Measurements from ENCODE around the gene DENND1B.
"Not testable (repeated sequence)": the region's sequence is repeated elsewhere in the genome, so short reads cannot be mapped to it uniquely, and the experiment has no call there.

The DENND1B gene

DNA sequence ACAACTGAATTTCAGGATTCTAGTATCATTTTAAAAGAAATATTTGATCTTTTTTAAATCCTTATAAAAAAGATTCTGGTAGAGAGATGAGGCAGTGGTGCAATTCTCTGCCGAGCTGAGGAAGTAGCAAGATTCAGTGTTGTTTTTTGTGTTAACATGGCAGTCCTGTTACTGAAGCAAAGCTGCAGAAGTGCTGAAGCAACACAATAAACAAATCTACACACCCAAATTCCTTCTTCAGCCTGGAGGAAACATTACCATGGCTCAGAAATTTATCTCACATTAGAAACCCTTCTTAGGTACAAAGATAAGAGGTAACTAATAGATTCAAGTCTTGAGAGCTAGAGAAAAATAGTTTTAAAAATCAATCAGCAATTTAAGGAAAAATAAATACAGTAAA lies 216.0 kb downstream of the DENND1B start:
- no peak for DNase-seq (ENCODE audit: low read depth in 2 of 2)

DNA sequence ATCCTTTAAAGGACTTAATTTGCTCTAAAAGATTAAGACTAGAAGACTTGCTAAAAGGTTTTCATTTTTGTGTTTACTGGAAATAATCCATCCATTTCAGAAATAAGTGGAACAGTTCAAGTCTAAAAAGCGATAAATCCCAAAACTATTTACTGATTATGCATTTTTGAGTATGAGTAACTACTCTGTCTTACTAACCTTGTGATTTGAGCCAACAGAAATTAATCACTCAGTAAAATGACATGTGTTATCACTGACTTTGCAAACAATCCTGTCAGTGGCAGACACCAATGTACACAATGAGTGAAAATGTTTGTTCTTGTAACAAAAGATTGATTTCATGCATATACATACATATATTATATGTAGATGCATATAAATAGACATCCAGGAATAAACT lies 218.0 kb downstream of the DENND1B start:
- no peak for DNase-seq (ENCODE audit: low read depth in 2 of 2)

DNA sequence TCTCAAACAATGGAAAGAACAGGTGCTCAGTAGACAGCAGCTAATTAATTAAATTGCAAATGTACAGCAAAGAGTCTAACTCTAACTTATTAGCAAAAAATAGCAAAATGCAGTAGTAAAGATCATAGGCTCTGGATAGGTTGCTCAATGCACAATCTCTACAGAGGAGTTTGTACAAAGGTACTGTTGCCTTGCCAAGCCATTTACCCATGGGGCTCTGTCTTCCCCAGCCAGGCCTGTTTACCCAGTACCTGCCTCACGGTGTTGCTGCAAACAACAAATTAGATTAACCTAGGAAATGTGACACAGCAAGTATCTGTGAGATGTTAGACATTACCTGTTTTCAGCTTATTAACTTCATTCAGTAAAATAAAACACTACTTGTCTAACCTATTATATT lies 222.0 kb downstream of the DENND1B start:
- no peak for DNase-seq (ENCODE audit: low read depth in 2 of 2)

DNA sequence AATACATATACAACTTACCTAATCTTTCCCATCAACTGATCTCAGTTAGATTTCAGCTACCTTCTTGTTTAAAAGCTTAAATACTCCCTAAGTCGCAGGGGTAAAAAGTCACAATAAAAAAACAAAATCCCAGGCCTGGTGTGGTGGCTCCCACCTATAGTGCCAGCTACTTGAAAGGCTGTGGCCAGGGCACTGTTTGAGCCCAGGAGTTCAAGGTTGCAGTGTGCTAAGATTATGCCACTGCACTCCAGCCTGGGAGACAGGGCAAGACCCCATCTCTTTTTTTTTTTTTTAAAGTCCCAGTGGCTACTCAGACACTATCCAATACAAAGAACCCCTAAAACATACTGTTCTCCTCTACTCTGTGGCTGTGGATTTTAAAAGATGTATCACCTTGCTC lies 228.3 kb downstream of the DENND1B start:
- no peak for DNase-seq (ENCODE audit: low read depth in 2 of 2)

DNA sequence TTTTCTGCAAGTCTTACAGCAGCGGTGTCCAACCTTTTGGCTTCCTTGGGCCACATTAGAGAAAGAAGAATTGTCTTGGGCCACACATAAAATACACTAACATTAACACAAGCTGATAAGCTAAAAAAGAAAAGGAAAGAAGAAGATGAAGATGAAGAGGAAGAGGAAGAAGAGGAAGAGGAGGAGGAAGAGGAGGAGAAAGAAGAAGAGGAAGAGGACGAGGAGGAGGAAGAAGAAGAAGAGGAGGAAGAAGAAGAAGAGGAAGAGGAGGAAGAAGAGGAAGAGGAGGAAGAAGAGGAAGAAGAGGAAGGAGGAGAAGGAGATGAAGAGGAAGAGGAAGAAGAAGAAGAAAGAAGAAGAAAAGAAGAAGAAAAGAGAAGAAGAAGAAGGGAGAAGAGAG lies 230.7 kb downstream of the DENND1B start:
- no peak for DNase-seq (ENCODE audit: low read depth in 2 of 2)

DNA sequence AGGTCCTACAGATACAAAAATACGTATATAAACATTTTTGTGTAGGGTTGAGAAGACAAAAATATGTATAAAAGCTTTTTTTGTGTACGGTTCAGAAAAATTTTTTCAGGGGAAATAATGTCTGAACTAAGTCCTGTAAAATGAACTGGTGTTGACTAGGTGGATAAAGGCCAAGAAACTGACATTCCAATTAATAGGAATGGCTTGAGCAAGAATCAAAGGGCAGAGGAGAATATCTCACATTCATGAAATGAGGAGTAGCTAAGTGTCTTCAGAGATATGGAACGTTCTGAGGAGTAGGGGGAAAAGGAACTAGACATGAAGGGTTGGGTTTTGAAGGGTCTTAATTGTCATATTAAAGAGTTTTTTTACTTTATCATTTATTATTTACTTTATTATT lies 231.2 kb downstream of the DENND1B start:
- DNase-seq (ENCODE audit: low read depth in 2 of 2) = no peak

DNA sequence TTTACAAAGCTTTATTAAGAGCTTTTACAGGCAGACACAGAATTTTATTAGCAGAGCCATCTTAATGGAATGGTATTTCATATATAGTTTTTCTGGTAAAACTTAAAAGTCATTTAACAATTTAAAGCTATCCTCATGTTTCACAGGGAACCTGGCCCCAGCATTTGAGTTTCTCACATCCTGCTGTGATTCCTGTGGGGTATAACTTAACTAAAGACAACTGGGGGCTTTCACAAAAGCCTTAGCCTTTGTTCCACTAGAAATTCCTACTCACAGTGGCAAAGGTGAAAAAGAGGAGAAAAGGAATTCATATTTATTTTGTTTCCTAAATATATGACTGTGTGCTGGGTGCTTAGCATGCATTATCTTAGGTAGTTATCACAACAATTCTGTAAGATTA lies 233.9 kb downstream of the DENND1B start:
- no peak for DNase-seq (ENCODE audit: low read depth in 2 of 2)

DNA sequence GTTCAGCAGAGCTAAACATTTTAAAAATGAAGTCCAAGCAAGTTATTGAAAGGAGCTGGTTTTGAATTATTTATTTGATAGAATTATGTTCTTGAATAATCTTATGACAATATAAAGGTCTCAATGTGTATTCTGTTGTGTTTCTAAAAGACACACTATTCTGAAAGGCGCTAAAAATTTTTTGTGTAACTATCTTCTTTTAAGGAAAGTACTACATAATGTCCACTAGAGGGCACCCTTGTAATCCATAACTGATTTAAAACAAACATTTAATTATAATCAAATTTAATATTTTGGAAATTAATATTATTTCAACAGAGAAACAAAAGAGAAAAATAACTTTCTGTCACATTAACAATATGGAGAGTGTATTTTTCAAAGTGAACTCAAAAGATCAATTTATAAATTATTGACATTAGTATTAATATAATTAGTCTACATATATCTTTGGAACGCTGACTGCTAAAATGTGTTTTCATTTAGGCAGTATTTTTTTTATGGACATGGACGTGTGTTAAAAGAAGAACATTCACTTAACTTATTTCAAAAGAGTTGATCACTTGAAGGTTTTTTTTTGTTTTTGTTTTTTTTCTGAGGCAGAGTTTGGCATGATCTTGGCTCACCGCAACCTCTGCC lies 248.4 kb downstream of the DENND1B start:
- DNase-seq (ENCODE audit: low read depth in 2 of 2) = no peak

DNA sequence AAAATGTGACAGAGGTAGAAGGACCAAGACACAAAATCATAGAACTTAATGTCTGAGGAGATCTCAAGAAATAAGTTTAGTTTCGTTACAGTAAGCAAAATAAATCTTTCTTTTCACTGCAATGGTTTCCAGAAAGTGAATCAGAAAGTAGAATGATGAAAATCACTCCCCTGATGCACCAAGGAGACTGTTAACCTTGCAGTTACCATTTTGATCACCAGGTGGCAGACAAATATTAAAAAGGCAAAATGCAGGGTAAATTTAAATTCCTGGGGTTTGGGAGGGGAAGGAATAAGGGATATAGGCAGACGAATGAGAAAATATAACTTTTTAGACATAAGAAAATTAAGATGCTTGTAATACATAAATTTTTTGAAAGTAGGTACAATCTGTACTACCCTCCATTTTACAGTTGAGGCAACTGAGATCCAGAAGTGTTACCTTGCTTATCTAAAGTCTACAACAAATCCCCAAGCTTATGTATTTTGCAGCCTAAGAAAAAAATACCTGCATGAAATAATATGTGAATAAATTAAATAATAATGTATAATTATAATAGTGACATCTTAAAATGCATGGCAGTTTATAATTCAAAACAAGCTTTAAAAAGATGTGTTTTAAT lies 254.1 kb downstream of the DENND1B start:
- no peak for DNase-seq (ENCODE audit: low read depth in 2 of 2)

DNA sequence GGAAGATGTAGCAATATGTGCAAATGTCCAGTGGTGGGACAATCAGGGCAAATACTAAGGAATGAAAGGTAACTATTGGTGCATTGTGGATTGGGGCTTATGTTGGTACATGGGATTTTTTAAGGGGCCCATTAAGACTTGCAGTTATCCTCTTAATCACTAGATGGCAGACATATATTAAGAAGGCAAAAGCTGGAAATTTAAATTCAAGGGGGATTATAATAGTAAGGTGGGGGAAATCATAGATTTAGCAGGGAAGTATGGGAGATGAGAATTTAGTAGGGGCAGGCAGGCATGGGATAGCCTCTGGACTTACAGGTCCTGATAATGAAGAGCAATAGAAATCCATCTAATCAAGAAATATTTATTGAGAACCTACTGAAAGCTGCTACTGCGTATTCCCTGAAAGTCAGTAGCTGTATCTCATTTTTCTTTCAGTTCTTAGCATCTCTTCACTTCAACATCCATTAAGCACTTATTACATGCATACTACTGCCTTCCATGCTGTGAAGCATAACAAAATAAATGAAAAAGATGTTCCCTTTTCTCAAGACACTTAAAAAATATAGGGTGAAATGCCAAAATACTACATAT lies 255.4 kb downstream of the DENND1B start:
- DNase-seq (ENCODE audit: low read depth in 2 of 2) = no peak

DNA sequence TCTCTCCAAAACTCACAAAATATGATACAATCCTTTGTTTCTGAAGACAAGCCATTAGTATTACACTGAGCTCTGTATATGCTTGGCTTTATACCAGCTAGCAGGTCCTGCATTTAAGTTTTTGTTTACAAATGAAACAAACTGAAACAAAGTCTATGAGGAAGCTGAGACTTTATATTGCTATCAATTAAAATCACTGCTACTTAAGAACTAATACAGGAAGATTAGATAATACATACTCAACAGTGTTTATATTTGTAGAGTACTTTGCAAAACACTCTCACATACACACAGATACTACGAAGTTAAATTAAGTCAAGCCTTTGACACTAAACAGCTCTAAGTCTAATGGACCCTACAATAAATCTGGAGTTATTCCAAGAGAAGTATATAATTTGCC lies 259.9 kb downstream of the DENND1B start:
- no peak for DNase-seq (ENCODE audit: low read depth in 2 of 2)

DNA sequence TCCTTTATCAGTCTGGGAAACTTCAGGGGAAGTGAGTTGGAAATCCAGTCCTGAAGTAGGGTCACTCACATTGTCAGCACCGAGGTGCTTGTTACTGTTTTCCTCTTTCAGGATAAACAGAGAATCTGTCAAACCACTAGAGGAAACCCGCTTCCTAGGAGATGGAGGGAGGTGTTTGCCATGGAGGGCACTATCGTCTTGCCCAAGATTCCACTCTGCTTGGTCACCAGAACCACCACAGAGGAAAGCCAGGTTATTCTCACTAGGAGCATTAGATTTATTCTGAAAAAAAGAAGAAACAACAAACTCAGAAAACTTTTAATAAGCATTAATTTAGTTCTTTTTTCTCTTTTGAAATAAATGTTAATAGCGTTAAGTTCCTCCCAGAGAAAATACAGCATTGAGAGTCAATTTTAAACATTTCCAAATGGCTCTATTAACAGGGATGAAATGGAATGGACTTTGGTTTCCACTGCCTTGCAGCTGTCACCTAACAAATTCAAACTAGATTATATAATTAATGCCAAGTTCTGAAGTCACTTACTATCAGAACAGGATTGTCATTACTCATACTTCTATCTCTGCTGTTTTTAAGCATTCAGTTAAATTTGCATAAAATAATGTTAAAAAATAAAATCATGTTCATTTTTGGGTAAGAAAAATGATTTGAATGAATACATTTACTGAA lies 264.4 kb downstream of the DENND1B start:
- DNase-seq (ENCODE audit: low read depth in 2 of 2) = no peak

DNA sequence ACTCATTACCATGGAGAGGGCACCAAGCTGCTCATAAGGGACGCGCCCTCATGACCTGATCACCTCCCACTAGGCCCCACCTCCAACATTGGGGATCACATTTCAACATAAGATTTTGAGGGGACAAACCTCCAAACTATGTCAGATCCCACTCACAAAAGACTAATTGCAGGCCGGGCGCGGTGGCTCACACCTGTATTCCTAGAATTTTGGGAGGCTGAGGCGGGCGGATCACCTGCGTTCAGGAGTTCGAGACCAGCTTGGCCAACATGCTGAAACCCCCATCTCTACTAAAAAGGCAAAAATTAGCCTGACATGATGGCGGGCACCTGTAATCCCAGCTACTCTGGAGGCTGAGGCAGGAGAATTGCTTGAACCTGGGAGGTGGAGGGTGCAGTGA lies 278.6 kb downstream of the DENND1B start:
- DNase-seq (ENCODE audit: low read depth in 2 of 2) = no peak

DNA sequence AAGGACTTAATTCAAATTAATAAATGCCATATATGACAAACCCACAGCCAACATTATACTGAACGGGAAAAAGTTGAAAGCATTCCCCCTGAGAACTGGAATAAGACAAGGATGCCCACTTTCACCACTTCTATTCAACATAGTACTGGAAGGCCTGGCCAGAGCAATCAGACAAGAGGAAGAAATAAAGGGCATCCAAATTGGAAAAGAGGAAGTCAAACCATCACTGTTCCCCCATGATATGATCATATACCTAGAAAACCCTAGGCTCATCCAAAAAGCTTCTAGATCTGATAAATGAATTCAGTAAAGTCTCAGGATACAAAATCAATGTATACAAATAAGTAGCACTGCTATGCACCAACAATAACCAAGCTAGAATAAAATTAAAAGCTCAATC lies 283.8 kb downstream of the DENND1B start:
- not testable (repeated sequence) for DNase-seq (ENCODE audit: low read depth in 2 of 2)

DNA sequence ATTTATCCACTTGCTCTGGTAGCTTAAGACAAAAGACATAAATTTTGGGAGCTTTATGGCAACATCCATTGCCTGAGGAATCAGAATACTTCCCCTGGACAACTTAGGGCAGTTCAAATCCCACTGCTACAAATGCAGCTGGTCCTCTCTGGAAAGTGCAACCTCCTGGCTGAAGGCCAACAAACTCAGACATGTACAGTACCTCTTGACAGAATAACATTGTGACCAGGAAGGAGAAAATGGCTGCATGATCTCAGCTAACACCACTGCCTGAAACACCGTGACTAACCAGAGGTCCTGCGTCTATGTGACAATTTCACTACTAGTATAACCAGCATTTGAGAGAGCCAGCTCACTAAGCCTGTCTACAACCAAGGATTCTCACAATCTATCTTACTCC lies 288.3 kb downstream of the DENND1B start:
- no peak for DNase-seq (ENCODE audit: low read depth in 2 of 2)

DNA sequence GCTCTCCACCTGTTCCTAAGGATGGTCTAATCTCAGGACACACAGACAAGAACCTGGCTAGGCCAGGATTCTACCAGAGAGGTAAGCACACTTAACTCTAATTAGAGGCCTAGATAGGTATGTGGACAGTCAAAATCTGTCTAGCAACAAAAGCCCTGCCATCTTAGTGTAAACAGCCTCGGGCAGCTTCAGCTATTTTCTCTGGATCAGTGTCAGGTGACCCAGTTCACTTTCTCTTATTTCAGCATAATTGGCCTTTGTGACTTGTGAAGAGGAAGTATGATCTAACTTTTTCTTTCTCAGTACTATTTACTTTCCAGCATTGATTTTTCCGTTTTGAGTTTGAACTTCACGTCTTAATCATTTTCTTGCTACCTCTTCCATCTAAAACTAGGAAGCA lies 289.5 kb downstream of the DENND1B start:
- DNase-seq (ENCODE audit: low read depth in 2 of 2) = no peak

DNA sequence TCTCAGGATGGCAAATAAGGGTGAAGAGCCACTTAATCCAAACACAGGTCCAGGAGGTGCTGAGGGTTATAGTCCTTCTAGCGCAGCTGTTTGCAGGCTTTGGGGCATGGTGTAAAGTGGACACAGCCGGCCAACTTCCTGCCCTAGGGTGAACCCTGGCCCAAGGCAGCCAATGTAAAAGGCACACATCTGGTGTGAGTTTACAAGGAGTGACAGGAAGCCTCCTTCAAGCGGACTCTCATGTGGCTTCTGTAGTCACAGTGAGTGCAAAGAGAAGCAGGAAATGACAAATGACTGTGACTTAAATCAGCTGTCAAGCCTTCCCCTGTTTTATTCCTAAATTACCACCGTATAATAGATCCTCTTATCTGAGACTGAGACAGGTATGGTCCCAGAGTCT lies 294.2 kb downstream of the DENND1B start:
- DNase-seq (ENCODE audit: low read depth in 2 of 2) = no peak

DNA sequence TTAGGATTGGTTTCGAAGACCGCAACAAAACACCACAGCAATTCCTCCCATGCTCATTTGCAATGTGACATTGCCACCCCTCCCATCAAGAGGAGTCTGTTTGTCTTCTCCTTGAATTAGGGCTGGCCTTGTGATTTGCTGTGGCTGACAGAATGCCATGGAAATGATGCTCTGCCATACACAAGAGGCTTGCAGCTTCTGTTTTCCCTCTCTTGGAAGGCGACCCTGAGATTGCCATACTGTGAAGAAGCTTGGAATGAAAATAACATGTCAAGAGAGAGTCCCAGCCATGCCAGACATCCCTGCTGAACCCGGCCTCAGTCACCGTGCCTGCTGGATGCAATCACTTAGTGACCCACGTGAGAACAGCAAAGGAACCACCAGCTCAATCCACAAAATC lies 294.8 kb downstream of the DENND1B start:
- DNase-seq (ENCODE audit: low read depth in 2 of 2) = no peak

DNA sequence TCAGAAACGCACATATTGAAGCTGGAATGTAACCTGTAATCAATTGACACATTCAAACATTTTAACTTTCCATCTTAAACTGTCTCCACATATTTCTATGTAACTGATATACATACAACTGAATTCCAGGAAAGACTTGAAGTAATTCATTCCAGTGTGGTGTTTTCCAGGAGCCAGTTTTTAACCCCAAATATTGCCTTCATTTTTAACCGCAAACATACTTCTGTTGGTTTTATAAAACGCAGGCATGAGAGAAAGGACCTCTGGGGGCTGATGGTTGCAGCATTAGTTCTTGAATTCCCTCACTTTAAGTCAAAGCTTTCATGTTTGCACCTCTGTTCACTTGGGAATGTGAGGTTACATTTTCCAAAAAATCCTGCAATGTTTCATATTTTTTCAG lies 303.1 kb downstream of the DENND1B start:
- DNase-seq (ENCODE audit: low read depth in 2 of 2) = no peak

DNA sequence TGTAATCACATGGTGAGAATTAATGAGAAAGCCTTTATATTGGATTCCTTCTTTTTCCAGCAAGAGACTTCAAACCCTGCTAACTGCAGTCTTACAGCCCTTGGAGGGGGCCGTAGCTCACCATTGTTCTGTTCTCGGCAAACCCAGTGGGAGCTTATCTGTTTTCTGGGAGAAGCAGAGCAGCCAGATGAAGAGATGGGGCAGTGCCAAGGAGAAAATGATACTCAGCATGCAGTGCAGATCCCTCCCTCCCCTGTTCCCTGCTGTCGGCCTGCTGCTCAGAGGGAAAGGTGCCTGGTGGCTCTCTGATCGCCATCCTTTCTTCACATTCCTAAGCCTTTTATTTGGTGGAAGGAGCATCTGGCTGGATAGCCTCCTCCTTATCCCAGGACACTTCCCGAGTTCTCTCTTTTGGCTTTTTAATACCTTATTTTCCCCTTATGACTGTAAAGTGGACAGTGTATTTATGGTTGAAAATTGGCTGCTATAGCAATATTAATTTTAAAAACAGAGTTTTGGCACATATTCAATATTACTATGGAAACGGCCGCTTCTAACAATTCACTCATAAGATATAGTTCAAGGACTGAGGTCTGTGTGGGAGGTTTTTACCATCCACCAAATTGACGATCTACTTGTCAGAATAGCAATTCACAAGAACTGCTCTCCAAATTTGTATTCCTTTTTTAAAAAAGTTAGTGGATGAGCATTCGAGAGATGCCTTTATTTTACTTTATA lies 303.9 kb downstream of the DENND1B start:
- DNase-seq (ENCODE audit: low read depth in 2 of 2) = no peak

DNA sequence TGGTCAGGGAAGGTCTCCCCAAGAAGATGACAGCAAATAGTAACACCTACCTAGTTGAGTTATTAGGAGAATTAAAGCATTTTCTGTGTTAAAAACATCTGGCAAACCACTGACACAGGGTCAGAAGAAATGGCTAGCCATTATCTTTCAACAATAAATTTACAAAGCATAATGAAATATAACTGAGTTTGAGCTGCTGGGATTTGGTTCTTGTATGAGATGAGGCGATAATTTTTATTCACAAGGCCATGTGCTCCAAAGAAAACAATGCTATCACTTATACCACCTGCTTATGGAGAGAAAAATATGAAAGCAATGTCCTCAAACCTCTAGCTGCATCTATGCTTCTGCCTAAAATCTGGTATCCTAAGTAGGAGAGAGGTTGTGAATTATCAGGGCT lies 304.9 kb downstream of the DENND1B start:
- DNase-seq (ENCODE audit: low read depth in 2 of 2) = no peak

DNA sequence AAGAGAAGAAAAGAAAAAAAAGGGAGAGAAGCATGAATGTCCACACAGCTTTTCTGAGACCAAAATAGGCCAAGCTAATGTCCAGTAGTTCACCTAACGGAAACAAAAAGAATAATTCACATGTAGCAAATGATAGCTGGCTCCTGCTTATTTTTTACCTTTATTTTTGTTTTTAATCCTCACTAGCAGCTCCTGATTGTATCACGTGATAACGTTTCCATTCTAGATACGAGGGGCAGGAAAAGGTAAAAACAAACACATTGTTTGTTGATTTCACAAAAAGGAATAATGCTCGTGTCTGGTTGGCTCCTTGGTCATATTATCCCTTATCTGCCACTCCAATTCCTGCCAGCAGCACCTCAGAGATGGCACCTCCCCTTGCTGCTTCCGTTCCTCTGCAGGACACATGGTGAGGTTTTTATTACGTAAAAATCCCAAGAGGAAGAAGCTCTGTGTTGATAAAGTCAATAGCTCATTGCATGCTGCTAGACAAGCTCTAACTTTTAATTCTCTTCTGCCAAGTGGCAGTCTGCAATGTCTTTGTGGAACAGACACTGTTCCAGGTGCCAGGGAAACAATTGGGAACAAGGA lies 305.6 kb downstream of the DENND1B start:
- DNase-seq (ENCODE audit: low read depth in 2 of 2) = no peak
